HG03064 (cell line): ENCODE results near the gene FUNDC2.
"Not testable (repeated sequence)": the region's sequence is repeated elsewhere in the genome, so short reads cannot be mapped to it uniquely, and the experiment has no call there.

Experiments used
- ATAC-seq: cut with Tn5 transposase; IDR thresholded peaks from one replicate; pipeline ENCODE4 v1.9.1; 2021; ENCODE audit warnings: low read depth; ENCODE audit not compliant: unreplicated experiment

The FUNDC2 gene, protein sequence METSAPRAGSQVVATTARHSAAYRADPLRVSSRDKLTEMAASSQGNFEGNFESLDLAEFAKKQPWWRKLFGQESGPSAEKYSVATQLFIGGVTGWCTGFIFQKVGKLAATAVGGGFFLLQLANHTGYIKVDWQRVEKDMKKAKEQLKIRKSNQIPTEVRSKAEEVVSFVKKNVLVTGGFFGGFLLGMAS

DNA sequence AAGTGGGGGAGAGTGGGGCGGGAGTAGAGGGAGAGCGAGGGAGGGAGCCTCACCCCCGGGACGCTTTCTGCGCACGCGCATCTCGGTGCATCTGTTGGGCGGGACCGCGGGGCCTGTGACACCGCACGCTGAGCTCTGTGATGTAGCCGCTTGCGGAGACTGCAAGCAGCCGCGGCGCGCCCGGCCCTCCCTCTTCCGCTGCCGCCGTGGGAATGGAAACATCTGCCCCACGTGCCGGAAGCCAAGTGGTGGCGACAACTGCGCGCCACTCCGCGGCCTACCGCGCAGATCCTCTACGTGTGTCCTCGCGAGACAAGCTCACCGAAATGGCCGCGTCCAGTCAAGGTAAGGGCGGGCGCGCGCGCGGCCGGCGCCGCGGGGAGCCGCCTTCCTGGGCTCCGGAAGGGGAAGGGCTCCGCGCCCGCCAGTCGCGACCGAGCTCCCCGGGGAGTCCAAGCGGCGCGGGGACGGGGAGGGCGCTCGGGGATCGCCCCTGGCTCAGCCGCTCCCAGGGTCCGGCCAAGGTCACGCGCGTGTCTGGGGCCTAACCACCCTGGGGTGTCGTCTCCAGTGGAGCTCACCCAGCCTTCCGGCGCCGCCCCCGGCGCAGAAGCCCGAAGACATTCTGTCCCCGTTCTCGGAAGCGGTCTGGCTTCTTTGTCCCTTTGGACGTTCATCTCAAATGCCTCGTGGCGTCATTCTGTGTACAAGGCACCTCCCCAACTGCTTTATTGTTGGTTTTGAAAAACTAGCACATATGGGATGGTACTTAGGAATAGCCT lies at the start of gene FUNDC2:
TSS of gene FUNDC2 (plus strand) at position 118 of the 782 bp plus-strand sequence. CDS start at position 213, 95 bp downstream.
- peak; percentile 87 for ATAC-seq

DNA sequence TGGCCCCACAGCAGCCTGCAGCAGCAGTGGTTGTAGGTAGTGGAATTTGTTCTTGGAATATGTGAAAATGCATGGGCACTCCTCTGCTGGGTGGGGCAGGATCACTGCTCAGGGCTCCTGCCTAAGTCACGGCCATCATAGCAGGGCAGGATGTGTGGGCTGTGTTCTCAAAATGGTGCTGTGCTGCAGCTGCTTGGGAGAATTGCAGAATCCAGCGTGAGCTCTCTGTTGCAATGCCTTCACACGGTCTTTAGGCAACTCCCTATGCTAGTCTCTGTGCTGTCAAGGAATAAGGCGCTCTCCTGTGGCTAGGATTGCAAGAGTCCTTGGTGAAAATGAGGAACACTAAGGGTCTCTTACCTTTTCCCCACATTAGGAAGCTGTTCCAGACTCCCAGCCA lies 47.0 kb upstream of the FUNDC2 start:
- ATAC-seq, result no peak

DNA sequence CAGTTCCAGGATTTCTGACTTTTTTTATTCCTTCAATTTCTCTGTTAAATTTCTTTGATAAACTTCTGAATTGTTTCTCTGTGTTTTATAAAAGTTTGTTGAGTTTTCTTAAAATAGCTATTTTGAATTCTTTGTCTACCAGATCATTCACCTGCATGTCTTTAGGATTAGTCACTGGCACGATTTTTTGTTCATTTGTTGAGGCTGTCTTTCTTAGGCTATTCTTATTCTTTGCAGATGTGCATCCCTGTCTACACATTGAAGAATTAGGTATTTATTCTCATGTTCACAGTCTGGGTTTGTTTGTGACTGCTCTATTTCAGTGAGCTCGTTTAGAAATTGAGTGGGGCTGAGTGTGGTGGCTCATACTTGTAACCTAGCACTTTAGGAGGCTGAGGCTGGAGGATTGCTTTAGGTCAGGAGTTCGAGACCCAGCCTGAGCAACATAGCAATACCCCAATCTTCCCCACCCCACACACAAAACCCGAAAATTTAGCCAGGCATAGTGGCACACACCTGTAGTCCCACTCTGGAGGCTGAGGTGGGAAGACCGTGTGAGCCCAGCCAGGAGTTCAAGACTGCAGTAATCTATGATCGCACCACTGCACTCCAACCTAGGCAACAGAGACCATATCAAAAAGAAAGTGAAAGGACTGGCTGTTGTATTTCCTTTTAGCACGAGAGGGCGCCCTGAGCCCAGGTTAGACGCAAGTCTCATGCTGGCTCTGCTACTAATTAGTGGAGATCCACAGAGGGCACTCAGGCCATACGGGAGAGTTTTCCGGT lies 46.1 kb upstream of the FUNDC2 start:
- peak; percentile 97 for ATAC-seq

DNA sequence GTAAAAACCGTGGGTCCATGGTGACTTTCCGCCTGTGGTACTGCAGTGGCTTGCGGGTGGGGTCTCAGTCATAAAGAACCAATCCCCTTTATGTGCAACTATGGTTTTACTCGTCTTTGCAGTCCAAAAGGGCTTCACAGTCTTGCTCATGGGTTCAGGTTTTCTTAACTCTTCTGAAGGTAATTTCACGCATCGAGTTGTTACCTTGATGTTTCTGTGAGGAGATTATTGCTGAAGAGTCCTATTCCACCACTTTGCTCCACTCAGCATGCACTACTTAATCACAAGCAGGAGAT lies 45.6 kb upstream of the FUNDC2 start:
- ATAC-seq, result no peak

DNA sequence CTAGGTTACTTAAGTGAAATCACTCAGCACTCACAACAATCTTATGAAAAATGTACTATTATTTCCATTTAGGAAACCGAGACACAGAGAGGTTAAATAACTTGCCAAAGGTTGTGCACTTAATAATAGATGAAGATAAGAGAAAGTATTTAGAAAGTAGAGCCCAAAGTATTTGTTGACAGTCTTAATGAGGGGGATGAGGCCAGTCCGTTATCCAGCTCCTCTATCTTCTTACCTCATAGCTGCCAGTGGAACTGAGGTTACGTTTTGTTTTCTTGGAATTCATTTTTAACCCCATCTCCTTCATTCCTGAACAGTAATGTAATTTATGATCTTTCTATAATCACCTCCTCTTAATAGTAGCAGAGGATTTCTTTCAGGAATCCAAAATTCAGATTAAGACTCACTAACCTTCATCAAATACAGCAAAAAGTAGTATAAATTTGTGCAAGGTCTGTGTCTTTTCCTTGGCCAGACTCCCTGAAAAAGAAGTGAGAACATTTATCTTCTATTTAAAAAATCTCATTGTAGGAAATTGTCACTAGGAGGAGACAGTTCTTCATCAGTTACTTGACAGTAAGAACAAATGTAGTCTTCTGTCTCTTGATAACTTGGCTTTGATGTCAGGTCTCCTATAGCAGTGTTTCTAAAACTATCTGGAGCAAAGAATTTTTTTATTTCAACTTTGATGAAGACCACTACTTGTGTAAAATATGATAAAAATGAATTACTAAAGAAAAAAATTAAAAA lies 39.6 kb upstream of the FUNDC2 start:
- no peak for ATAC-seq

DNA sequence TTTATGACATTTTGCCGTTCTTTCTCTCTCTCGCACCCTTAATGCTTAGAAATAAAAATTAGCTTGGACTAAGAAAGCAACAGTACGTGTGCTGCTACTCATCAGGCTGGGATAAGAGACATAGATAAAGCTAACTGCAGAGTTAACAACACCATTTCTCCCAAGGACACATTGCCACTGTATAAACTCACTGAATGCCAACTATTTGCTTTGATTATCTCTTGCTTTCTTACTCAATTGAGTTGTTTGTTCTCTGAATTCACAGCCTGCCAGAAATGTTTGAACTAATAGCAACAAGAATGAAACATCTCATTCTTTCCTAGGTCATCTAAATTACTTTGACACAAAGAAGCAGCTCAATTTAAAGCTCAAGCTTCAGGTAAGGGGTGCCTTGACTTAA lies 38.7 kb upstream of the FUNDC2 start:
- no peak for ATAC-seq

DNA sequence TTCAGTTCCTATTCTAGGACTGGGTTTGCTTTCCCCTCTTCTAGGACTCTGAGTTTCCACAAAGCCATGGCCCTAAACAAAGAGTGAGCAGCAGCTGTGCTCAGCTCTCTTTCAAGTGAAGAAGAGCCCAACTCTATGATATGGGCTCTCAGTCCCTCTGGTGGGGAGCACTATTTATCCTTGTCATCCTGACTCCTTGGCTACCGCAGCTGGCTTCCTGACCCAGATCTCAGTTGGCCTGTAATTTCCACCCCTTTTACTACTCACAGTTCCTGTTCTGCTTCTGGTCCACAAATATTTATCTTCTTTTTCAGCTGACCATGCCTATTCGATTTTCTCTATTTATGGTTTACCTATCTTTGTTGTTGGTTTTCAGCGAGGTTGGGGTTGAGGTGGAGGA lies 37.9 kb upstream of the FUNDC2 start:
- ATAC-seq, result no peak

DNA sequence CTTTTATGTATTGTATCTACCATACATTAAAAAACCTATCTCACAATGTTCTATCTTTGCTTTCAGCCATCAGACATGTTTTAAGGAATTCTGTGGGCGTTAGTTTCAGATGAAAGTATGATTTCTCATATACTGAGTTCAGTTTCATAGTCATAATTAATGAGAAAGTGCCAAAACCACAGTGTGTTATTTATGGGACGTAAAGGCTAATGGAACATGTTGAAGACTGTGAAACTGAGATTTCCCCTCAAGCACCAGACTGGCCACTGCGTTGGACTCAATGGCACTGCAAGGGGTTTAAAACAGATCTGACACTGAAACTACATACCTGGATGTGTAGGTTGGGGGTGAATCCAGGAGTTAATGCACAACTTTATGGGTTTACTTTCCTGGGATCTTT lies 36.1 kb upstream of the FUNDC2 start:
- no peak for ATAC-seq

DNA sequence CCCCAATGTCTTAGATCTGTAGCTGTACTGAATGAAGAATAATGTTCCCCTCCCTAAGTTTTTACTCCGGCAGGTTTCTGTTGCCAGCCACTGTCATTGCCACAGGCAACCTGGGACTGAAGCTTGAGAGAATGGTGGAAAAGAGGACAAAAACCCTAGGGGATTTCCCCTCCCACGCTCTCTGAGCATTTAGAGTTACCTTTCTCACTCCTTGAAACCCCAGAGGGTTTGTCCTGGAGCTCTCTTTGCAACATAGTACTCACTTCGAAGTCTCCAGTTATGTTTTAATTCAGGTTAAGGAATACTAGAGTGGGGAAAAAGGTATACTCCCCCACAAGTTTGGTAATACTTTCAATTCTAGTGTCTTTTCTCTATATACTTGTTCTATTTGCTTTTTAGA lies 35.6 kb upstream of the FUNDC2 start:
- ATAC-seq, result no peak

DNA sequence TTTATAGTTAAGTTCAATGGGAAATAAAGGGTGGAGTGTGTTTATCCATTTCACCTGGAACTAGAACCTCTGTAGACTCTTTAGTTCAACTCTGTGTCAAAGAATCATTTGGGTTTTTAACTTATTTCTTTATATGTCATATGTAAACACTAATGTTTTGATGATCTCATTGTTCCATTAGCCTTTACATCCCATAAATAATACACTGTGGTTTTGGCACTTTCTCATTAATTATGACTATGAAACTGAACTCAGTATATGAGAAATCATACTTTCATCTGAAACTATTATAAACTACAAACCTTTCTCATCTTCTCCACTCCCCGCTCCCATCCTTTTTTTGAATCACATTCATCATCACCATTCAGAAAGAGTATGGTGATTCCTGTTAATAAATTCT lies 35.2 kb upstream of the FUNDC2 start:
- no peak for ATAC-seq

DNA sequence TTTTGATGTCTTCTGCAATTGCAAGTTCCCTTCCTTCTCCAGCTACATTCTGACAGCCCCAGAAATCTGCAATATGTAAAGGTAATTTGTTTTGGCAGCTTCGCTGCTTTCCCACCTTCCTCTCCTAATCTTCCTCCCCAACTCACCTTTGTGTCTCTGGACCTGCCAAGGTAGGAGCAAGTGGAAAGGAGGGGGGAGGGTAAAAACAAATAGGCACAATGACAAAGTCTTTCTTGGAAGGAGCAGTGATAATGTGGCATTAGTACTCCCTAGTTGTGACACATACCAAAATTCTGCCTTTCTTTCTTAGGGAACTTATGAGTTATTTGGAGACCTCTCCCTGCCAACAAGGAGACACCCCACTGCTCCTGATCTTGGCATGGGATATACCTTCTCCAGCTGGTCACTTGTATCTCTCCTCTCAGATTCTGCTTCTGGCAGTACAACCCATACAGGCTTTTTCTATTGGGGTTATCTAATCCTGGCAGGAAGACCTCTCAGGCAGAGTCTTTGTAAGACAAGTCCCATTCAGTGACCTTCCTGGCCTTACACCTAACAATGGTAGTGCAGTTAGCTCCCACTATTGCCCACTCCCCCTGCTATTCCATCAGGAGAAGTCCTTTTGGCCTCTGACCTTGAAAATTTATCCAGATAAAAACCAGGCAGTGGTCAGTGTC lies 28.3 kb upstream of the FUNDC2 start:
- no peak for ATAC-seq

DNA sequence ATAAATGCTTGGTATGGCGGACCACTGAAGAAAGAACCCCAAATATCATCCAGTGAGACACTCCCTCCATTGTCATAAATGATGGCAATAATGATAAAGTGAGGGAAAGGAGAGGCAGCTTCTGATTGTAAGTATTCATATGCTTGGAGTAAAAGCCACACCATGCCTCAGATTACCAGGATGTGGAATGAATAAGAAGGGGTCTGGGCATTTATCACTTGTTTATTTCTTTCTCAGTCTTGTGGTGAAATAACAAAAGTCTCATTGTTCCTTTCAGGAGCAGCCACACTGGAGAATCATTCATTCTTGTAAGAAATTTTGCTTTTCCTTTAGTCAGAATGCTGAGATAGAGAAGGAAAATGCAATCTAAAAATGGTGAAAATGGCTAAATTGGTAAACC lies 25.8 kb upstream of the FUNDC2 start:
- ATAC-seq, result no peak

DNA sequence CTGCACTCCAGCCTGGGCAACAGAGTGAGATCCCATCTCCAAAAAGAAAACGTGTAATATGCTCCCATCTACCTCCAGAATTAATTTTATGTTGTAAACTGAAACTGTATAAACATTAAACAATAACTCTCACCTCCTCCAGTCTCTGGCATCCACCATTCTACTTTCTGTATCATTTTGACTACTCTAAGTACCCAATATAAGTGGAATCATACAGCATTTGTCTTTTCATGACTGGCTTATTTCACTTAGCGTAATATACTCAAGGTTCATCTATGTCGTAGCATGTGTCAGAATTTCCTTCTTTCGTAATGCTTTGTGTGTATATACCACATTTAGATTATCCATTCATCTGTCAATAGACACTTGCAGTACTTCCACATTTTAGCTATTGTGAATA lies 24.8 kb upstream of the FUNDC2 start:
- ATAC-seq, result no peak

DNA sequence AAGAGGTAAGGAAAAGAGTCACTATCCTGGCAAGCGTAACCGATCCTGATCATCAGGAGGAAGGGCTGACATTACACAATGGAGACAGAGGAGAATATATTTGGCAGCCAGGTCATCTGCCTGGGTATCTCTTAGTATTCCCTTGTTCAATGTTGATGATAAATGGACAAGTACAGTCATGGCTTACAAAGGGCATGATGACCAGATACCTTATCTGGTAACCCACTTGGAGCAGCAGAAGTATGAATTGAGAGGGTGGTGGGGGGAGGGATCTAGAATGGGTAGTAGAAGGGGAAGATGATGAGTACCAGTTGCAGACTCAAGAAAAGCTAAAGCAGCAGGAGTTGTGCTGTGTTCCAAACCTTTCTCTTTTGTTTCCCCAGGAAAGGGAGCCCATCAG lies 21.5 kb upstream of the FUNDC2 start:
- ATAC-seq, result no peak

DNA sequence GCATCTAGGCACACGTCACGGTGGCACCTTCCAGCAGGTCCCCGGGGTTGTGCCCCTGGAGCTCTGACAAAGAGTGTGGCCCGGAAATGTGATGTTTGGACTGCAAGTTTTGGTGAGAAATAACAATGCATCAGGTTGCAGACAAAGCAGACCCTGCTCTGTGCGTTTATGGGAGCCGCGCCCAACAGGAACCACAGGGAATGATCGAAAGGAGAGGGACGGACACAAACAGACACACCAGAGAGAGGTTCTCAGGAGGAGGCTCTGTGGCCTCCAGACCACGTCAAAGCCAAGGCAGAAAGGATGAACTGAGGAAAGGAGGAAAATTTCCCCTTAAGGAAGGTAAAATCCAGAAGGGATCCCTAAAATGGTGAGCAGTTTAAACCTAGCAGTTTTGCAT lies 20.3 kb upstream of the FUNDC2 start:
- not testable (repeated sequence) for ATAC-seq

DNA sequence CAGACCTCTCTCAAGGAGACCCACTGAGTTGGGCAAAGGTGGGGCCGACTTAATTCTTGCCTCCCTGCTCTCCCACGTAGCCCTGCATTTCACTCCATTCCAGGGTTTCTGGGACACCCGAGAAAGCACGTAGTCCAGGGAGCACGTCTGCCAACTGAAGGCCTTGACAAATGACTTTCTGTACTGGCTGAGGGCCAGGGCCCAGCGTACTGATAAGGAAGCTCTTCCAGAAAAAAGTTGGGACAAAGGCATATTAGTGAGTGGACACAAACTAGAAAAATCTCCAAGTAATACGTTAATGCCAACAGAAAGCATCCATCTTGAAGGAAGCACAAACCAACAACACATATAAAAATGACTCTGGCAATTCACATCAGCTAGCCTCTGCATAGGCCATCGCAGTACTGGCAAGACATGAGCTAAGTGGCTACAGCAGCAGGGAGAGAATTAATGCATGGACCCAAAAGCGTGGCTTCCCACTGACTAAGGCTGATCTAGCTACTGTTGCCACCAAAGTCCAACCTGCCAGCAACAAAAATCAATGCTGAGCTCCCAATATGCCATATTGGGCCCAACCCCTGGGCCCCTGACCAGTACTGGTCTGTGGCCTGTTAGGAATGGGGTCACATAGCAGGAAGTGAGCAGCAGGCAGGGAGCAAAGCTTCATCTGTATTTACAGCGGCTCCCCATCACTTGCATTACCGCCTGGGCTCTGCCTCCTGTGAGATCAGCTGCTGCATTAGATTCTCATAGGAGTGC lies 19.6 kb upstream of the FUNDC2 start:
- ATAC-seq, result not testable (repeated sequence)

DNA sequence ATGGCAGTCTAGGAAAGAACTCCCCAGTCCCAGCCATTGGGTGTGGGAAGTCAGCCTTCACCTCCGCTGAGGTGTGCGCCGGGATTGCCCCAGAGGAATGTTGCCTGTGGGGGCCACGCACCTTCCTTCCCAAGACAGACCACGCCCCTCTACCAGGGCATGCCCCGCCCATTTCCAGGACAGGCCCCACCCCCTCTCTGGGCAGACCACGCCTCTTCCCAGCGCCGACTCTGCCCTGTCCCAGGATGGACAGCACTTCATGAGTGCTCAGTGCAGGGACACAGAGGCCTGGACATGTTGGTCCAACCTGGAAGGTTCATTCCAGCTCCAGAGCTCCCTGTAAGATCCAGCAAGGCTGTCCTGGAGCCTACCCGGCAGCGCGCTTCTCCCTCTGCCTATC lies 18.1 kb upstream of the FUNDC2 start:
- ATAC-seq, result not testable (repeated sequence)

DNA sequence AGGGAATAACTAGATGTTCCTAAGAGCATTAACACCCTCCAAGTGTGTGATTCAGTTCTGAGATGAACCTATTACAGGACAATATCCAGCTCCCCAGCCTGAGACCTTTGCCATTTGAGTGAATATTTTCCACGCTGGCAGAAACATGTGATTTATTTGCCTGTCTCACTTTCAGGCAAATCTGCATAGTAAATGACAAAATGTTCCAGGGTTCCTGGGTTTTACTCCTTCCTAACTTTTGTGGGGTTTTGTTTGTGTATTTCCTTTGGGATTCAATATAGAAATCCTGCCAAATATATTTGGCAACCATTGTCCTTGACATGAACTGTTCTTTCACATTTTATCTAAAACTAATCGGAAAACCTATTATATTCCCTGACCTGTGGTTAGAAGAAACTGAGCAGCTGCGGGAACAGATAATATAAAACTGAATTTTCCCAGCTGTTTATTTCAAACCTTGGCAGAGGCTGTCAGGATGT lies 16.6 kb upstream of the FUNDC2 start:
- ATAC-seq, result no peak

DNA sequence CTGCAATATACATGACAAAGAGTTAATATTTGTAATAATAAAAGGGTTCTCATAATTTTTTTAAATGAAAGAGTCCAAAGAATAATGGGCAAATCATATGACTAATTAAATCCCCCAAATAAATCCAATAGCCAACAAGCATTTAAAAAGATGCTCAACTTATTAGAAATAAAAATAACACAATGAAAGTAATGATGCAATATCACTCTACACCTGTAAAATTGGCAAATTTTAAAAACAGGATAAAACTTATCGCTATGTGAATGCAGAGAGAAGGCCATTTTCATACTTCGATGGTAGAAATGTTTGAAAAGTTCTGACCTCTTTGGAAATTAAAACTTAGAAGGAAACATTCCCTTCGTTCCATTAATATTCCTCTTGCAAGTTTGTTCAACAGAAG lies 6.1 kb upstream of the FUNDC2 start:
- no peak for ATAC-seq

DNA sequence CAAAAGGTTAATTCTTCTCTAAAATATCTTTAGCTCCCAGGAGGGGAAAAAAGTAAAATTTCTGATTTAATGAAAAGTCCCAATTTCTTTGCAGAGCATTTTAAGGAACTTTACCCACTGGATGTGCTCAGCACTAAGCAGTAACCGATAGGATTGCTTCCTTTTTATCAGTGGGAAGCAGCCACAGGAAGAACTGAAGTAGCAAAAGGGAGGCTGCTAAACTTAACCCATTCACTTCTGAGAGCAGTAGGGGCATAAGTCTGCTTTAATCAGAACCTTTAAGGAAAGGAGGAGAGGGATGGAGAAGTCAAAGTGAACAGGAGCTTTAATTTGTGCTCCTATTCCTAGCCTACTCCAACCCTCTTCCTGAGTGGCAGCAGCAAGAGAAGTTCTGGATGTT lies 4.1 kb upstream of the FUNDC2 start, which contains the start of gene F8:
TSS of gene F8 (minus strand) at position 139 of the 400 bp plus-strand sequence. CDS start 171 bp downstream, outside the sequence.
- ATAC-seq, result no peak
